ENCODE measurements around the gene NEUROD4. TPM values are rescaled to one million over a fixed set of nuclear protein-coding genes. Genes with fewer than 3 reads are reported as not detected.

NEUROD4 gene
- total RNA-seq, 1 experiment from 2014 or later, result not detected

DNA sequence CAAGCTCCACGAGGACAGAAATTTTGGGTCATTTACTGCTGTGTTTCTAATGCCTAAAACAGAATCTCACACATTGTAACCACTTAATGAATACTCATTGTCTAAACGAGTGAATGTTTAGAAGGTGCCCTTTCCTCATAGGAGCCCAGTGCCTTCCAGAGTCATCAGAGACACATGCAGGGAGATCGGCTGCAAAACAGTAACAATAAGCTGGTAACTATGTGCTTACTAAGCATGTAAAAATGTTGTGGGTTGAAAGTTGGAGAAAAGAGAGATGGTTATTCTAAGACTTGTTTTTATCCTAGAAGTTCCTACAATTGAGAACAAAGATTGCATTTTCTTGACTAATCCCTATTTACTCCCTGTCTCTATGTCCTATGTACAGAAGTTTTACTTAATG, 42.6 kb upstream of the NEUROD4 start:
- Histone ChIP-seq H3K9me3 (ENCODE audit: low read length) (no peaks in the 10 kb centered on the region), H3K9ac (ENCODE audit: low read length) (no peak overlapping the region), H4K20me1 (ENCODE audit: low read length) (no peaks in the 10 kb centered on the region), H3F3A (ENCODE audit: low read length, unreplicated experiment) (no peaks in the 10 kb centered on the region), H3K4me2 (ENCODE audit: low read length) (no peak overlapping the region), H3K27ac (ENCODE audit: low read length) (no peak overlapping the region), H3K4me3 (ENCODE audit: low read length) (no peak overlapping the region), H3K27me3 (ENCODE audit: low read length) (peaks cover 94% of the 10 kb centered on the region), H3K4me1 (ENCODE audit: insufficient read depth, low read length) (no peaks in the 10 kb centered on the region), H2AFZ (ENCODE audit: low read length) (no peak overlapping the region), H3K9me2 (replicated peaks; ENCODE audit: low read length) (no peaks in the 10 kb centered on the region), H3K79me2 (ENCODE audit: low read length) (no peaks in the 10 kb centered on the region), H3K36me3 (ENCODE audit: low read depth, low read length) (no peaks in the 10 kb centered on the region)
- BruUV-seq (replicated peaks), result no TSS peak
- CTCF ChIA-PET, result no interaction called here
- TF ChIP-seq CTCF (conservative IDR thresholded peaks at IDR 0.05; ENCODE audit: low read depth, low read length), result no peak
- no peak for TF ChIP-seq EZH2phosphoT487 (IDR thresholded peaks at IDR 0.05; ENCODE audit: borderline replicate concordance, low read length)
- no peak for TF ChIP-seq EZH2 (IDR thresholded peaks at IDR 0.05; ENCODE audit: low read length, unreplicated experiment)
- ATAC-seq (no peak), DNase-seq (peak; percentile 24)
- intact Hi-C loops (cut with micrococcal nuclease), result no loop called here
- POLR2A ChIA-PET (ENCODE audit: unreplicated experiment), result no interaction called here

DNA sequence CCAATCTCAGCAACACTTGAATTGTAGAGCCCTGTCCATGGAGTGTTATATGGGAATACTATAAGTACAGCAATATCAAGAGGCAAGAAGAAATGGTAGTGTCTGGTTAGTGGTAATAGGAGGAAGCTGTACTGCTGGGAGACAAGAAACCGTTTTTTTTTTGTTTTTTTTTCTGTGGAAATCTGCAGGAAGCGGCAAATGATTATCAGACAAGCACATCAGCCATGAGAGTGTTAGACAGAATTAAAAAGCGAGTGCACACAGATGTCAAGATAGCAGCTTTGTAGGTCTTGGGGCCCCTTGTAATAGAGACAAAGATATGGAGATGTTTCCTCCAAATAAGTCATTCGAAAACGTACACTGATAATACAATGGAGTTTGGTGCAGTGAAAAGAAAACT, 41.9 kb upstream of the NEUROD4 start:
- no peaks in the 10 kb centered on the region for H3K36me3 ChIP-seq (ENCODE audit: low read depth, low read length)
- intact Hi-C loops (cut with micrococcal nuclease), result no loop called here
- peaks cover 94% of the 10 kb centered on the region for H3K27me3 ChIP-seq (ENCODE audit: low read length)
- no peaks in the 10 kb centered on the region for H3F3A ChIP-seq (ENCODE audit: low read length, unreplicated experiment)
- no peaks in the 10 kb centered on the region for H3K4me1 ChIP-seq (ENCODE audit: insufficient read depth, low read length)
- H3K27ac ChIP-seq (ENCODE audit: low read length), result no peak overlapping the region
- POLR2A ChIA-PET (ENCODE audit: unreplicated experiment), result no interaction called here
- H3K79me2 ChIP-seq (ENCODE audit: low read length), result no peaks in the 10 kb centered on the region
- H3K4me2 ChIP-seq (ENCODE audit: low read length), result no peak overlapping the region
- no peaks in the 10 kb centered on the region for H4K20me1 ChIP-seq (ENCODE audit: low read length)
- DNase-seq (no peak), ATAC-seq (no peak)
- H3K9me2 ChIP-seq (replicated peaks; ENCODE audit: low read length), result no peaks in the 10 kb centered on the region
- CTCF ChIA-PET, result no interaction called here
- H3K4me3 ChIP-seq (ENCODE audit: low read length), result no peak overlapping the region
- H3K9me3 ChIP-seq (ENCODE audit: low read length), result no peaks in the 10 kb centered on the region
- TF ChIP-seq CTCF (conservative IDR thresholded peaks at IDR 0.05; ENCODE audit: low read depth, low read length) (no peak), EZH2phosphoT487 (IDR thresholded peaks at IDR 0.05; ENCODE audit: borderline replicate concordance, low read length) (no peak), EZH2 (IDR thresholded peaks at IDR 0.05; ENCODE audit: low read length, unreplicated experiment) (no peak)
- no TSS peak for BruUV-seq (replicated peaks)
- no peak overlapping the region for H2AFZ ChIP-seq (ENCODE audit: low read length)
- H3K9ac ChIP-seq (ENCODE audit: low read length), result no peak overlapping the region

DNA sequence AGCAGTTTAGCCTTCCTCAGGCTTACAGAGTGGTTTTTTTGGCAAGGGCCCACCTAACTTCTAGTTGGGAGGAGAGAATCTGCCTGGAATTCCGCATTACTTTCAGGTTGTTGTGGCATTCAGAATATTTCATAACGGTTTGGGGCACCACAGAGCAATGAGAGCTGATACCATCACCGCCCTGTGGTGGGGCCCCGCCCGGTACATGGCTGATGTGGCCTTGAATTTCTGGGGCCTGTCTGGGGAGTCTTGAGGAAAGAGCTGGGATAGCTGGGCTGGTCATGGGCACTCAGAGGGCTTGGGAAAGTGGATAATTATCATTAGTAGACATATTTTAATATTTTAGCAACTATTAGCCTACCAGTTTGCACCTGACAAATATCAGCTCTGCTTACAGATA, 39.4 kb upstream of the NEUROD4 start:
- DNase-seq (no peak), ATAC-seq (no peak)
- no peak overlapping the region for H3K4me3 ChIP-seq (ENCODE audit: low read length)
- POLR2A ChIA-PET (ENCODE audit: unreplicated experiment), result no interaction called here
- intact Hi-C loops (cut with micrococcal nuclease), result no loop called here
- no peaks in the 10 kb centered on the region for H3K9me2 ChIP-seq (replicated peaks; ENCODE audit: low read length)
- no peaks in the 10 kb centered on the region for H3K4me1 ChIP-seq (ENCODE audit: insufficient read depth, low read length)
- no peak overlapping the region for H2AFZ ChIP-seq (ENCODE audit: low read length)
- TF ChIP-seq EZH2 (IDR thresholded peaks at IDR 0.05; ENCODE audit: low read length, unreplicated experiment) (no peak), CTCF (conservative IDR thresholded peaks at IDR 0.05; ENCODE audit: low read depth, low read length) (no peak), EZH2phosphoT487 (IDR thresholded peaks at IDR 0.05; ENCODE audit: borderline replicate concordance, low read length) (no peak)
- no peaks in the 10 kb centered on the region for H4K20me1 ChIP-seq (ENCODE audit: low read length)
- H3K27ac ChIP-seq (ENCODE audit: low read length), result no peak overlapping the region
- no peak overlapping the region for H3K4me2 ChIP-seq (ENCODE audit: low read length)
- BruUV-seq (replicated peaks), result no TSS peak
- no peaks in the 10 kb centered on the region for H3K36me3 ChIP-seq (ENCODE audit: low read depth, low read length)
- no peaks in the 10 kb centered on the region for H3K9me3 ChIP-seq (ENCODE audit: low read length)
- no peak overlapping the region for H3K9ac ChIP-seq (ENCODE audit: low read length)
- no peaks in the 10 kb centered on the region for H3F3A ChIP-seq (ENCODE audit: low read length, unreplicated experiment)
- peaks cover 94% of the 10 kb centered on the region for H3K27me3 ChIP-seq (ENCODE audit: low read length)
- no peaks in the 10 kb centered on the region for H3K79me2 ChIP-seq (ENCODE audit: low read length)
- CTCF ChIA-PET, result no interaction called here

All from PC-3 (cell line).